ENCODE data around the gene IL15RA.

DNA sequence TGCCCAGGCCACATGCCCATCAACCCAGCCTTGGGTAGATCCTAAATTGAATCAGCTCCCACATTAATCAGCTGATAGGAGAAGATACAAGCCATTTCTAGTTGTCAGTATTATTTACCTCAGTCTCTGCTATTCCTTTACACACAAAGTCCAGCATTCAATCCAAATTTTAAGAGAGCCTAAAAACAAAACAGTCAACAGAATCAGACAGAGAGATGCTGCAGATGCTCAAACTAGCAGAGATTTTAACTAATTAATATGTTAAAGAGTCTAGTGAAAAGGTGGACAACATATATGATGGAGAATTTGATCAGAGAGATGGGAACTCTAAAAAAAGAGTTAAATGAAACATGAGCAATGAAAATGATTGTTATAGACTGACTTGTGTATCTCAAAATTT is 14.4 kb upstream of the IL15RA start:
- no peak for TF ChIP-seq POLR2A (IDR thresholded peaks at IDR 0.05; ENCODE audit: low read depth, low read length)
- TF ChIP-seq TAF1 (IDR thresholded peaks at IDR 0.05; ENCODE audit: borderline replicate concordance, low read depth, low read length): no peak
- no peak for TF ChIP-seq POLR2AphosphoS5 (IDR thresholded peaks at IDR 0.05; ENCODE audit: low read depth, low read length)
